ENCODE measurements around the gene PARM1.

Gene PARM1

GRCh38 chr4:74930162-74930561 is 2.8 kb upstream of the PARM1 start:
- TF ChIP-seq ZSCAN16 (tag by site-specific recombination; IDR thresholded peaks at IDR 0.05) (no peak), ZNF155 (tag by site-specific recombination; IDR thresholded peaks at IDR 0.05) (no peak), ZNF18 (tag by site-specific recombination; IDR thresholded peaks at IDR 0.05) (no peak), ZNF19 (tag by site-specific recombination; IDR thresholded peaks at IDR 0.05; ENCODE audit: low read depth) (no peak)
- ChIA-PET POLR2A (no interaction called here), CTCF (interaction anchor here (0.6 kb wide), 1 partner anchor 8 kb away, joined by 3 read pairs; no protein-coding TSS in a partner anchor)
- Histone ChIP-seq H3K36me3 (ENCODE audit: control insufficient read depth in 2 of 2, insufficient read depth in 1 of 2, low read length in 2 of 2) (no peaks in the 10 kb centered on the region), H3K4me3 (ENCODE audit: low read depth, low read length) (no peak overlapping the region), H3K4me1 (ENCODE audit: control insufficient read depth, insufficient read depth, low read length) (no peaks in the 10 kb centered on the region), H3K27ac (ENCODE audit: extremely low read depth, low read depth, low read length) (no peak overlapping the region), H3K9me3 (ENCODE audit: control insufficient read depth, insufficient read depth, low read depth, low read length) (no peaks in the 10 kb centered on the region)

GRCh38 chr4:74931376-74931775 is 1.5 kb upstream of the PARM1 start:
- ChIA-PET CTCF (interaction anchor here (1.4 kb wide), 1 partner anchor 27 kb away, joined by 5 read pairs; no protein-coding TSS in a partner anchor), POLR2A (no interaction called here)
- H3K4me3 ChIP-seq (ENCODE audit: low read depth, low read length): no peak overlapping the region
- H3K27ac ChIP-seq (ENCODE audit: extremely low read depth, low read depth, low read length): no peak overlapping the region
- H3K9me3 ChIP-seq (ENCODE audit: control insufficient read depth, insufficient read depth, low read depth, low read length): no peaks in the 10 kb centered on the region
- H3K36me3 ChIP-seq (ENCODE audit: control insufficient read depth in 2 of 2, insufficient read depth in 1 of 2, low read length in 2 of 2): no peaks in the 10 kb centered on the region
- no peaks in the 10 kb centered on the region for H3K4me1 ChIP-seq (ENCODE audit: control insufficient read depth, insufficient read depth, low read length)
- TF ChIP-seq ZNF600 (tag by site-specific recombination; IDR thresholded peaks at IDR 0.05): no peak

- Histone ChIP-seq H3K36me3 (ENCODE audit: control insufficient read depth in 2 of 2, insufficient read depth in 1 of 2, low read length in 2 of 2) (no peaks in the 10 kb centered on the region), H3K4me3 (ENCODE audit: low read depth, low read length) (no peak overlapping the region), H3K27ac (ENCODE audit: extremely low read depth, low read depth, low read length) (no peak overlapping the region), H3K9me3 (ENCODE audit: control insufficient read depth, insufficient read depth, low read depth, low read length) (no peaks in the 10 kb centered on the region), H3K4me1 (ENCODE audit: control insufficient read depth, insufficient read depth, low read length) (no peaks in the 10 kb centered on the region)
- ChIA-PET POLR2A (no interaction called here), CTCF (interaction anchor here (0.6 to 1.4 kb wide), 5 partner anchors 12 to 57 kb away, joined by 3 to 5 read pairs (median 3); no protein-coding TSS in a partner anchor)
- TF ChIP-seq ZBTB17 (tag by site-specific recombination; IDR thresholded peaks at IDR 0.05): no peak
- no peak for TF ChIP-seq ZNF639 (tag by site-specific recombination; IDR thresholded peaks at IDR 0.05)
- no peak for TF ChIP-seq ZNF18 (tag by site-specific recombination; IDR thresholded peaks at IDR 0.05)
- no peak for TF ChIP-seq ZBTB11 (tag by site-specific recombination; conservative IDR thresholded peaks at IDR 0.05; ENCODE audit: low read depth)
- no peak for TF ChIP-seq ZNF426 (tag by site-specific recombination; IDR thresholded peaks at IDR 0.05)
- TF ChIP-seq ZSCAN30 (tag by site-specific recombination; IDR thresholded peaks at IDR 0.05): no peak
- TF ChIP-seq MZF1 (tag by site-specific recombination; IDR thresholded peaks at IDR 0.05; ENCODE audit: borderline replicate concordance): no peak
- TF ChIP-seq ZNF571 (tag by site-specific recombination; IDR thresholded peaks at IDR 0.05): no peak
- no peak for TF ChIP-seq ZNF23 (tag by site-specific recombination; IDR thresholded peaks at IDR 0.05; ENCODE audit: borderline replicate concordance)
- no peak for TF ChIP-seq ZNF148 (tag by site-specific recombination; IDR thresholded peaks at IDR 0.05; ENCODE audit: borderline replicate concordance)
- TF ChIP-seq ZNF214 (tag by site-specific recombination; IDR thresholded peaks at IDR 0.05; ENCODE audit: borderline replicate concordance): no peak
- TF ChIP-seq BCL6B (tag by site-specific recombination; IDR thresholded peaks at IDR 0.05): no peak
- no peak for TF ChIP-seq ZNF391 (tag by site-specific recombination; IDR thresholded peaks at IDR 0.05; ENCODE audit: borderline replicate concordance, low read depth)
These were observed 906 bp upstream of the PARM1 start for GRCh38 chr4:74932010-74932409.
